GM19043 (cell line): ENCODE results near the gene LHX2.

Experiments
- ATAC-seq: cut with Tn5 transposase; IDR thresholded peaks from one replicate; pipeline ENCODE4 v1.9.1; 2021; ENCODE audit warnings: low read depth; ENCODE audit not compliant: unreplicated experiment

The LHX2 gene

GRCh38 chr9:123998970-123999621 lies 12.5 kb upstream of the LHX2 start:
- no peak for ATAC-seq

- no peak for ATAC-seq
Observed at GRCh38 chr9:123999661-124000060, 11.9 kb upstream of the LHX2 start.

GRCh38 chr9:124000161-124000783 lies 11.3 kb upstream of the LHX2 start:
- ATAC-seq: no peak

- no peak for ATAC-seq
Observed at GRCh38 chr9:124000784-124001457, 10.6 kb upstream of the LHX2 start.

GRCh38 chr9:124001458-124001799 lies 10.1 kb upstream of the LHX2 start:
- no peak for ATAC-seq

- no peak for ATAC-seq
Observed at GRCh38 chr9:124001866-124002525, 9.6 kb upstream of the LHX2 start.

- no peak for ATAC-seq
Observed at GRCh38 chr9:124003636-124004349, 7.8 kb upstream of the LHX2 start.

- no peak for ATAC-seq
Observed at GRCh38 chr9:124004593-124004992, 7.0 kb upstream of the LHX2 start.

GRCh38 chr9:124005029-124005771 lies 6.4 kb upstream of the LHX2 start:
- no peak for ATAC-seq

- no peak for ATAC-seq
Observed at GRCh38 chr9:124006448-124007361, 4.9 kb upstream of the LHX2 start.

GRCh38 chr9:124007565-124008302 lies 3.8 kb upstream of the LHX2 start:
- ATAC-seq: no peak

GRCh38 chr9:124008303-124008693 lies 3.3 kb upstream of the LHX2 start:
- no peak for ATAC-seq

- ATAC-seq: no peak
Observed at GRCh38 chr9:124008694-124009530, 2.7 kb upstream of the LHX2 start.

- no peak for ATAC-seq
Observed at GRCh38 chr9:124009531-124010217, 1.9 kb upstream of the LHX2 start.

GRCh38 chr9:124010303-124010664 lies 1.3 kb upstream of the LHX2 start:
- no peak for ATAC-seq

- no peak for ATAC-seq
Observed at GRCh38 chr9:124010665-124011321, 775 bp upstream of the LHX2 start.
